ENCODE results near the gene PLAA. TPM values are rescaled to one million over a fixed set of nuclear protein-coding genes. Genes with fewer than 3 reads are reported as not detected.

The PLAA gene
- total RNA-seq, 1 donor from 2014 or later = 26.8 TPM

DNA sequence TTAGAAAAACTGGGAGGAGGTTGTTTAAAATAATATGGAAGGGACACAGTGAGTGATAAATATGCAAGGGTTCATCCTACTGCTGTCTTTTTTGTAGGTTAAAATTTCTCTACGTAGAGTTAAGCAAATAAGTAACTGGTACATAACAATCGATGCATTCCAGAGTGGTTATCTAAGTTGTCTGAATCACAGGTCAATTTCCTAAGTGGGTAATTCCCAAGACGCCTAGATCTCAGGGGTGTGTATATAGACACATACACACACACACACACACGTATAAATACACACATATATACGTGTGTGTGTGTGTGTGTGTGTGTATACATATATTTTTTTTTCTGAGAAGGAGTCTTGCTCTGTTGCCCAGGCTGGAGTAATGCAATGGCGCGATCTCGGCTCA lies 76.8 kb downstream of the PLAA start:
- no peak overlapping the region for H3K4me3 ChIP-seq (ENCODE audit: low read depth, low read length)
- TF ChIP-seq, protein P1, sequence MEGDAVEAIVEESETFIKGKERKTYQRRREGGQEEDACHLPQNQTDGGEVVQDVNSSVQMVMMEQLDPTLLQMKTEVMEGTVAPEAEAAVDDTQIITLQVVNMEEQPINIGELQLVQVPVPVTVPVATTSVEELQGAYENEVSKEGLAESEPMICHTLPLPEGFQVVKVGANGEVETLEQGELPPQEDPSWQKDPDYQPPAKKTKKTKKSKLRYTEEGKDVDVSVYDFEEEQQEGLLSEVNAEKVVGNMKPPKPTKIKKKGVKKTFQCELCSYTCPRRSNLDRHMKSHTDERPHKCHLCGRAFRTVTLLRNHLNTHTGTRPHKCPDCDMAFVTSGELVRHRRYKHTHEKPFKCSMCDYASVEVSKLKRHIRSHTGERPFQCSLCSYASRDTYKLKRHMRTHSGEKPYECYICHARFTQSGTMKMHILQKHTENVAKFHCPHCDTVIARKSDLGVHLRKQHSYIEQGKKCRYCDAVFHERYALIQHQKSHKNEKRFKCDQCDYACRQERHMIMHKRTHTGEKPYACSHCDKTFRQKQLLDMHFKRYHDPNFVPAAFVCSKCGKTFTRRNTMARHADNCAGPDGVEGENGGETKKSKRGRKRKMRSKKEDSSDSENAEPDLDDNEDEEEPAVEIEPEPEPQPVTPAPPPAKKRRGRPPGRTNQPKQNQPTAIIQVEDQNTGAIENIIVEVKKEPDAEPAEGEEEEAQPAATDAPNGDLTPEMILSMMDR (conservative IDR thresholded peaks at IDR 0.05; ENCODE audit: low read depth, low read length) = no peak
- DNase-seq (ENCODE audit: low read depth) = peak; percentile 94

DNA sequence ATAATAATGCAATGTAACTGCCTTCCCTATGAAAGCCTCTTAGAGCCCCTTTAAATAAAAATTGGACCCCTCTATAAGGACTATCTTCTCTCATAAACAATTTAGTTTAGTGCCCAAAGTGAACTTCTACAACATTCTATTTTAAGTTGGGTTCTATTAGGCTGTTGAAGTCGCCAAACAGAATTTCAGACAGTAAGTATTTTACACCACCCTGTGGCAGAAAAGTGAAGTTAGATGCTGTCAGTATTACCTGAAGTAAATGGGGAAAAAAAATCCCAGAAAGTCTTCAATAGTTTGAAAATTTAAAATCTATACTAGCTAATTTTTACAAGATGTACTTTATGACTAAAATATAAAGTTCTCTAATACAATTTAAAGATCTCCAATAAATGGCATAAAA lies 84.0 kb downstream of the PLAA start:
- no peak for DNase-seq (ENCODE audit: low read depth)
- TF ChIP-seq, protein P1 (conservative IDR thresholded peaks at IDR 0.05; ENCODE audit: low read depth, low read length) = peak; percentile 55
- no peak overlapping the region for H3K4me3 ChIP-seq (ENCODE audit: low read depth, low read length)

DNA sequence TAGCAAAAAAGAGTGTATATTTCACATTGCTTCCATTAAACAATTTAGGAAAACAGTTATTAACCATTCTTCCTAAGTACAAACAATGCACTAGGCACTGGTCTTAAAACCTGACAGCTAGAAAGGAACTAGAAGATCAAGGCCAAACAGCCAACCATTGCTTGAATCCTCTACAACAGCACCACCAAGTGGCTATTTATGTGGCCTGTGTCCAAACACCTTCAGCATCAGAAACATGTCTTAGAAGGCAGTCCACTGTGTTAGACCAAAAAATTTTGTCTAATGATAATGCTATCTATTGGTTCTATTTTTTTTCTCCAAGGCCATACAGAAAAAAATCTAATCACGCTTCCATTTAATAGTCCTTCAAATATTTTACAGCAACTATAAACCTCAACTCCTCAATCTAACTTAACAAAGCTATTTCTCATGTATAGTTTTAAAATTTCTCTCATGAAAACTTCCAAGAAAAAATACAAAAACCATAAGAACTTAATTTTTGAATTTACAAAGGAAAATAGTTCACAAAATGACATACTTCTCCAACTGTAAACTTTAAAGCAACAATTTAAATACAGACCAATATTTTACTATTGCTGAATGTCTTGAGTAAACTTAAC lies 90.5 kb downstream of the PLAA start:
- no peak overlapping the region for H3K4me3 ChIP-seq (ENCODE audit: low read depth, low read length)
- DNase-seq (ENCODE audit: low read depth) = peak; percentile 43
- TF ChIP-seq, protein P1 (conservative IDR thresholded peaks at IDR 0.05; ENCODE audit: low read depth, low read length) = peak; percentile 87

Other genes starting within 250 kb of the PLAA start
- 22.1 and 26.3 TPM in 2 replicates for gene CAAP1, start 54.4 kb downstream of the PLAA start, total RNA-seq
- 7.2 and 17.5 TPM in 2 replicates for gene IFT74, start 9.2 kb upstream of the PLAA start, total RNA-seq
- gene LRRC19, start 58.4 kb upstream of the PLAA start, total RNA-seq = not detected in 2 replicates
- gene TEK, start 162.0 kb upstream of the PLAA start, total RNA-seq = not detected in 2 replicates